IMR-90 (cell line): ENCODE data around the gene ATP5F1D. TPM values are rescaled to one million over a fixed set of nuclear protein-coding genes. Genes with fewer than 3 reads are reported as not detected.

Experiments used
- ATAC-seq: fragments of 200-7000 bp; cut with Tn5 transposase; 2 replicates; pipeline ENCODE4 v1.9.1; 2020; ENCODE audit warnings: low read depth, mild to moderate bottlenecking, moderate library complexity
- BruUV-seq: library from RNA; stranded (reverse); fragments of 400-500 nt; replicated peaks from 2 replicates; lab custom pipeline; 2021; lab: Mats Ljungman, UMichigan
- CTCF ChIA-PET: fragments of 300-600 bp; formaldehyde crosslinking; extraction: SDS; loops from one replicate; lab custom pipeline; 2021; ENCODE audit warnings: antibody characterized with exemption; lab: Yijun Ruan, JAX
- POLR2A ChIA-PET: fragments of 300-600 bp; sonication (Branson Sonifier 250); formaldehyde crosslinking; loops from one replicate; lab custom pipeline; 2022; ENCODE audit warnings: antibody characterized with exemption; ENCODE audit not compliant: unreplicated experiment; lab: Charles Lee
- DNase-seq: peaks from one replicate; pipeline ENCODE4 v3.0.0; 2013
- H2AFZ ChIP-seq: replicated peaks from 2 replicates; pipeline ENCODE3; 2013; ENCODE audit warnings: low read length, mild to moderate bottlenecking; ENCODE audit not compliant: poor library complexity
- H2AK5ac ChIP-seq: 2 replicates; pipeline ENCODE4 v1.6.1; 2013; ENCODE audit warnings: low read depth, low read length, inconsistent platforms
- H2AK9ac ChIP-seq: replicated peaks from 2 replicates; pipeline ENCODE3; 2013; ENCODE audit warnings: mild to moderate bottlenecking, low read depth, low read length, moderate library complexity; ENCODE audit not compliant: poor library complexity
- H2BK120ac ChIP-seq: 2 replicates; pipeline ENCODE4 v1.6.1; 2013; ENCODE audit warnings: low read depth, low read length, inconsistent platforms
- H2BK15ac ChIP-seq: 3 replicates; pipeline ENCODE4 v1.6.1; 2013; ENCODE audit warnings: low read depth, low read length, inconsistent platforms
- H2BK20ac ChIP-seq: 2 replicates; pipeline ENCODE4 v1.6.1; 2013; ENCODE audit warnings: low read depth, mild to moderate bottlenecking, inconsistent platforms, low read length, moderate library complexity
- H2BK5ac ChIP-seq: 2 replicates; pipeline ENCODE4 v1.6.1; 2013; ENCODE audit warnings: mild to moderate bottlenecking, low read depth, low read length, inconsistent platforms; ENCODE audit not compliant: poor library complexity, severe bottlenecking
- H3K14ac ChIP-seq: replicated peaks from 2 replicates; pipeline ENCODE4 v1.6.1; 2013; ENCODE audit warnings: low read depth, low read length, inconsistent platforms
- H3K18ac ChIP-seq: 2 replicates; pipeline ENCODE4 v1.6.1; 2013; ENCODE audit warnings: low read depth, low read length, control low read depth
- H3K23ac ChIP-seq: 2 replicates; pipeline ENCODE4 v1.6.1; 2013; ENCODE audit warnings: low read depth, low read length, inconsistent platforms
- H3K27ac ChIP-seq: 2 replicates; pipeline ENCODE4 v1.5.1; 2013; ENCODE audit warnings: mild to moderate bottlenecking, control low read depth, low read length; ENCODE audit not compliant: insufficient read depth
- H3K27me3 ChIP-seq: 2 replicates; pipeline ENCODE4 v1.6.1; 2013; ENCODE audit warnings: low read length; ENCODE audit not compliant: control insufficient read depth, insufficient read depth
- H3K36me3 ChIP-seq: 2 replicates; pipeline ENCODE4 v1.6.1; 2013; ENCODE audit warnings: low read length, mixed read lengths; ENCODE audit not compliant: control insufficient read depth, insufficient read depth
- H3K4ac ChIP-seq: 2 replicates; pipeline ENCODE4 v1.6.1; 2013; ENCODE audit warnings: low read depth, low read length, inconsistent platforms
- H3K4me1 ChIP-seq: 2 replicates; pipeline ENCODE4 v1.6.1; 2013; ENCODE audit warnings: low read length, mixed read lengths; ENCODE audit not compliant: control insufficient read depth, insufficient read depth
- H3K4me2 ChIP-seq: 2 replicates; pipeline ENCODE4 v1.6.1; 2013; ENCODE audit warnings: low read depth, mild to moderate bottlenecking, control low read depth, low read length, moderate library complexity
- H3K4me3 ChIP-seq: 2 replicates; pipeline ENCODE4 v1.5.1; 2013; ENCODE audit warnings: low read depth, mild to moderate bottlenecking, control low read depth, low read length, moderate library complexity; ENCODE audit not compliant: insufficient read depth
- H3K56ac ChIP-seq: 2 replicates; pipeline ENCODE4 v1.6.1; 2013; ENCODE audit warnings: low read length, inconsistent platforms; ENCODE audit not compliant: insufficient read depth; ENCODE audit errors: extremely low read depth
- H3K79me1 ChIP-seq, 2 experiments: 2 replicates each; pipeline ENCODE4 v1.6.1; 2013; ENCODE audit warnings: low read length in 2 of 2, inconsistent platforms in 1 of 2, low read depth in 1 of 2
- H3K9ac ChIP-seq: 2 replicates; pipeline ENCODE4 v1.6.1; 2013; ENCODE audit warnings: low read depth, low read length, control low read depth
- H3K9me1 ChIP-seq: 2 replicates; pipeline ENCODE4 v1.6.1; 2013; ENCODE audit warnings: low read length, inconsistent platforms; ENCODE audit not compliant: insufficient read depth
- H3K9me3 ChIP-seq: 2 replicates; pipeline ENCODE4 v1.6.1; 2013; ENCODE audit warnings: low read length; ENCODE audit not compliant: control insufficient read depth, insufficient read depth
- H4K20me1 ChIP-seq: 2 replicates; pipeline ENCODE4 v1.6.1; 2013; ENCODE audit warnings: low read length, inconsistent platforms; ENCODE audit not compliant: insufficient read depth
- H4K5ac ChIP-seq: 2 replicates; pipeline ENCODE4 v1.6.1; 2013; ENCODE audit warnings: mild to moderate bottlenecking, low read depth, low read length, control low read depth
- H4K8ac ChIP-seq, 2 experiments: 2 replicates each; pipeline ENCODE4 v1.6.1; 2013; ENCODE audit warnings: low read depth in 2 of 2, low read length in 2 of 2, control low read depth in 1 of 2, inconsistent platforms in 1 of 2
- H4K91ac ChIP-seq: 2 replicates; pipeline ENCODE4 v1.6.1; 2013; ENCODE audit warnings: low read depth, low read length, inconsistent platforms; ENCODE audit not compliant: insufficient read depth
- RFX5 ChIP-seq: IDR thresholded peaks from 2 replicates; pipeline ENCODE4 v1.8.0; 2012; ENCODE audit warnings: low read depth, mild to moderate bottlenecking, low read length, moderate library complexity
- USF2 ChIP-seq: fragments of 150-350 bp; IDR thresholded peaks from 2 replicates; pipeline ENCODE4 v1.6.1; 2017; ENCODE audit warnings: mild to moderate bottlenecking, antibody characterized with exemption, low read length, low read depth
- whole genome bisulfite sequencing, 2 experiments: methylation state at CpG; one replicate each; pipeline versions ENCODE4 v1.1.5 to v1.1.7; 2013; ENCODE audit warnings: missing lambda C conversion rate in 2 of 2; ENCODE audit not compliant: insufficient read length in 1 of 2; ENCODE audit errors: extremely low coverage in 2 of 2; 5-methylcytosine and 5-hydroxymethylcytosine counted together
- dilution Hi-C: fragments of 300-500 bp; cut with HindIII; formaldehyde crosslinking; loops from one replicate; pipeline ENCODE4 v1.14.3; 2018; ENCODE audit warnings: low sequenced_read_pairs; ENCODE audit not compliant: unreplicated experiment
- in situ Hi-C: fragments of 300-500 bp; cut with MboI; formaldehyde crosslinking; loops from 3 replicates; pipeline ENCODE4 v1.14.3; 2019; ENCODE audit warnings: low sequenced_read_pairs, inconsistent platforms, mixed read lengths
- intact Hi-C: fragments of 100-400 bp; cut with micrococcal nuclease; formaldehyde crosslinking; loops from 2 replicates; pipeline ENCODE4 v1.10.0; 2022
- polyA plus RNA-seq, 3 experiments: library from polyadenylated mRNA; depleted of rRNA; stranded (reverse); fragments of >200 nt; gene quantifications; 2 replicates each; pipeline ENCODE4 v1.2.3, GENCODE V29; 2012; ENCODE audit warnings: low replicate concordance in 1 of 3
- total RNA-seq: library from RNA; depleted of rRNA; stranded (reverse); fragments of >200 nt; gene quantifications from 2 replicates; pipeline ENCODE4 v1.2.3, GENCODE V29; 2012

Gene ATP5F1D
- total and polyA plus RNA-seq, 2 of the 4 experiments (the other 2 are of a cell fraction): 7.3 to 140 TPM

GRCh38 chr19:1211494-1212234 lies 29.9 kb upstream of the ATP5F1D start:
- DNase-seq: no peak
- CTCF ChIA-PET: no interaction called here
- H3K36me3 ChIP-seq: peaks cover 10% of the 10 kb centered on the region; the same call in 1 of the 2 replicates

More at GRCh38 chr19:1211494-1212234, 29.9 kb upstream of the ATP5F1D start:
- H3K14ac ChIP-seq: no peak overlapping the region
- peaks cover 11 to 84% of the 10 kb centered on the region in 2 experiments for H3K79me1 ChIP-seq
- no peak overlapping the region for H4K91ac ChIP-seq
- H4K5ac ChIP-seq: no peak overlapping the region
- no peak overlapping the region for H4K8ac ChIP-seq
- H2AFZ ChIP-seq: no peak overlapping the region
- peaks cover 30% of the 10 kb centered on the region for H3K4me1 ChIP-seq
- H3K27me3 ChIP-seq: no peaks in the 10 kb centered on the region
- 96% methylated on average over 11 of the region's 33 CpGs; no CpG with 5 or more reads in 1 of the 2 experiments for WGBS, 2 experiments
- H3K4ac ChIP-seq: no peak overlapping the region
- dilution Hi-C loops (no loop called here), intact Hi-C loops (no loop called here), in situ Hi-C loops (no loop called here)
- peaks cover 25% of the 10 kb centered on the region for H3K9me1 ChIP-seq
- H4K20me1 ChIP-seq: peaks cover 77% of the 10 kb centered on the region
- no peak overlapping the region for H2BK120ac ChIP-seq
- TF ChIP-seq USF2 (no peak), RFX5 (no peak)
- no peak for ATAC-seq
- BruUV-seq: no TSS peak
- no peak overlapping the region for H2BK15ac ChIP-seq
- no peak overlapping the region for H3K23ac ChIP-seq
- H3K4me3 ChIP-seq: no peak overlapping the region
- H3K9me3 ChIP-seq: no peaks in the 10 kb centered on the region
- no peak overlapping the region for H3K27ac ChIP-seq
- no peak overlapping the region for H3K9ac ChIP-seq
- POLR2A ChIA-PET: no interaction called here
- no peak overlapping the region for H2AK5ac ChIP-seq
- H2AK9ac ChIP-seq: no peak overlapping the region
- no peak overlapping the region for H3K18ac ChIP-seq
- H3K56ac ChIP-seq: no peak overlapping the region
- H2BK20ac ChIP-seq: no peak overlapping the region
- no peak overlapping the region for H2BK5ac ChIP-seq
- H3K4me2 ChIP-seq: no peak overlapping the region
